Gastrocnemius medialis (tissue), 4 donors: Measurements from ENCODE around the gene KHSRP. TPM values are rescaled to one million over a fixed set of nuclear protein-coding genes. Genes with fewer than 3 reads are reported as not detected.

Experiments used
- ATAC-seq, 2 donors: fragments of 150-250 bp; one replicate each; pipeline ENCODE4 v1.9.1; 2016
- DNase-seq, 2 donors: peaks; one replicate each; pipeline ENCODE4 v3.0.0-alpha.2; 2019
- H3K27ac ChIP-seq, 4 donors: fragments of 200-600 bp; sonication (generic); 1 replicate in 1 of 4; 2 replicates in 3 of 4; pipeline ENCODE4 v1.5.1; 2016 to 2018; ENCODE audit warnings: mild to moderate bottlenecking in 2 of 4, moderate library complexity in 1 of 4
- H3K27me3 ChIP-seq, 3 donors: fragments of 200-600 bp; sonication (generic) in 2 of 3; 1 replicate in 1 of 3; 2 replicates in 2 of 3; pipeline versions ENCODE4 v1.5.1 to v1.6.0; 2016 to 2019; ENCODE audit warnings: mild to moderate bottlenecking in 1 of 3, moderate library complexity in 1 of 3
- H3K36me3 ChIP-seq, 2 donors: fragments of 200-600 bp; sonication (generic) in 1 of 2; one replicate each; pipeline ENCODE4 v1.5.1; 2017 to 2018
- H3K4me1 ChIP-seq, 2 donors: fragments of 200-600 bp; sonication (generic) in 1 of 2; one replicate each; pipeline ENCODE4 v1.5.1; 2016 to 2017; ENCODE audit warnings: mild to moderate bottlenecking in 2 of 2
- H3K4me3 ChIP-seq, 4 donors: fragments of 200-600 bp; sonication (generic) in 3 of 4; 1 replicate in 1 of 4; 2 replicates in 3 of 4; pipeline ENCODE4 v1.5.1; 2016 to 2019; ENCODE audit warnings: mild to moderate bottlenecking in 2 of 4
- H3K9me3 ChIP-seq, 3 donors: fragments of 200-600 bp; sonication (generic) in 2 of 3; 1 replicate in 1 of 3; 2 replicates in 2 of 3; pipeline ENCODE4 v1.5.1; 2016 to 2019
- CTCF ChIP-seq, 5 experiments: fragments of 450-650 bp in 3 of 5; fragments of 200-600 bp in 2 of 5; sonication (generic) in 2 of 5; IDR thresholded peaks in 4 of 5; conservative IDR thresholded peaks in 1 of 5; 1 replicate in 4 of 5; 2 replicates in 1 of 5; pipeline ENCODE4 v1.5.1; 2016 to 2019; ENCODE audit warnings: antibody characterized with exemption in 5 of 5, mild to moderate bottlenecking in 3 of 5, moderate library complexity in 3 of 5
- POLR2A ChIP-seq, 2 donors: fragments of 450-650 bp; IDR thresholded peaks; one replicate each; pipeline ENCODE4 v1.6.1; 2017; ENCODE audit warnings: antibody characterized with exemption in 2 of 2, mild to moderate bottlenecking in 2 of 2, moderate library complexity in 2 of 2
- in situ Hi-C, 4 donors: fragments of 200-750 bp; cut with MboI; loops; one replicate each; pipeline versions ENCODE4 v1.15.0 to v1.8.0; 2017; ENCODE audit warnings: low sequenced_read_pairs in 4 of 4
- intact Hi-C: fragments of 100-400 bp; cut with DNase I; formaldehyde crosslinking; loops from one replicate; pipeline ENCODE4 v1.15.1; 2023; ENCODE audit warnings: low total_unique reads
- total RNA-seq, 4 donors: library from RNA; depleted of rRNA; stranded (reverse); fragments of >200 nt; gene quantifications; one replicate each; pipeline versions ENCODE4 v1.1.0 to v1.2.3, GENCODE V29; 2016

Gene KHSRP
- total RNA-seq, 4 donors from 2014 or later = 49.1 to 124 (median 85.6) TPM

DNA sequence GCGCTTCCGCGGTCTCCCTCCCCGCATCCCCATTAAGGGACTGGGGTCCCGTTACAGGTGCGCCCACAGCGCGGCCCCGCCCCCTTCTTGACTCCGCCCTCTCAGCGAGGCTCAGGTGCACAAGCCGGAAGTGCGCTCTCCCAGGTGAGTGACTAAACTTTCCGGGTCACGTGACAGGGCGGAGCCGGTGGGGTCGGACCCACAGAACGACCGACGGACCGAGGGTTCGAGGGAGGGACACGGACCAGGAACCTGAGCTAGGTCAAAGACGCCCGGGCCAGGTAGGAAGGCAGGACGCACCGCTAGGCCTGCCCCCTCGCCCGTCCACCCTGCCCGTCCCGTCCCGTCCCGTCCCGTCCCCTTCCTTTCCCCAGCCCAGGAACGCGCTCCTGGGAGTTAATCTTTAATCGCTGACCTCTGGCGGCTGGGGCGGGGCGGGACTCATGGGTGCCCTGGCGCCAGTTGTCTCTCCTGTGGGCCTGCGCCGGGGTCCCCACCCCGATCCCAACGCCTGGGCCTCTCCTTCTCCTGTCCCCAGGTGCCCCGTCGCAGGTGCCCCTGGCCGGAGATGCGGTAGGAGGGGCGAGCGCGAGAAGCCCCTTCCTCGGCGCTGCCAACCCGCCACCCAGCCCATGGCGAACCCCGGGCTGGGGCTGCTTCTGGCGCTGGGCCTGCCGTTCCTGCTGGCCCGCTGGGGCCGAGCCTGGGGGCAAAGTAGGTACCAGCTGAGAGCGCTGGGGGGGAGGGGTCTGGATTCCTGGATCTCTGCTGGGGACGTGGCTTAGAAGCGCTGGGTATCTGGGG is 39.7 kb upstream of the KHSRP start, which contains the start of gene CRB3:
TSS of gene CRB3 (plus strand) at position 202 of the 804 bp plus-strand sequence. CDS start at position 633, 431 bp downstream.
- DNase-seq (no peak), ATAC-seq (no peak)
- in situ Hi-C loops = no loop called here
- Histone ChIP-seq H3K4me1 (peaks cover 0 to 4% of the 10 kb centered on the region in 2 donors), H3K27ac (no peak within 1 kb of the TSS), H3K4me3 (no peak within 1 kb of the TSS), H3K9me3 (no peaks in the 10 kb centered on the region), H3K36me3 (no peaks in the 10 kb centered on the region), H3K27me3 (peaks cover 22 to 27% (median 23%) of the 10 kb centered on the region in 3 donors)
- intact Hi-C loops = no loop called here
- TF ChIP-seq CTCF (IDR thresholded peaks at IDR 0.05 in 4 of 5, conservative IDR thresholded peaks at IDR 0.05 in 1 of 5) = no peak
- TF ChIP-seq POLR2A (IDR thresholded peaks at IDR 0.05) = no peak

GRCh38 chr19:6460099-6460884 is 35.7 kb upstream of the KHSRP start:
- in situ Hi-C loops = no loop called here
- H3K9me3 ChIP-seq = no peaks in the 10 kb centered on the region
- intact Hi-C loops = loop anchor here (1.0 kb wide), 2 partner anchors 35 to 99 kb away; partner anchors contain the start of gene CLPP
- H3K4me3 ChIP-seq = peak overlapping the region; percentile 64 to 82 (median 71)
- TF ChIP-seq CTCF (IDR thresholded peaks at IDR 0.05 in 4 of 5, conservative IDR thresholded peaks at IDR 0.05 in 1 of 5) = peak in 4 of 5 experiments; percentile 58 to 79 (median 74)
- no peak for TF ChIP-seq POLR2A (IDR thresholded peaks at IDR 0.05)
- H3K4me1 ChIP-seq = peaks cover 5 to 14% of the 10 kb centered on the region in 2 donors
- peaks cover 18 to 23% (median 21%) of the 10 kb centered on the region in 3 donors for H3K27me3 ChIP-seq
- ATAC-seq (peak; percentile 94 to 95), DNase-seq (peak; percentile 90 to 94)
- H3K27ac ChIP-seq = peak overlapping the region; percentile 78 to 81 (median 80)
- peaks cover 0 to 11% of the 10 kb centered on the region in 2 donors for H3K36me3 ChIP-seq

GRCh38 chr19:6459262-6460098 is 34.9 kb upstream of the KHSRP start, which contains the start of gene SLC25A23:
Gene SLC25A23, minus strand, starts transcription at chr19:6459792. Its CDS starts 164 bp downstream, at chr19:6459628.
- Histone ChIP-seq H3K36me3 (peaks cover 0 to 19% of the 10 kb centered on the region in 2 donors), H3K9me3 (no peaks in the 10 kb centered on the region), H3K27me3 (peaks cover 10 to 15% (median 14%) of the 10 kb centered on the region in 3 donors), H3K27ac (peak within 1 kb of the TSS; percentile 78 to 81 (median 80)), H3K4me1 (peaks cover 5 to 14% of the 10 kb centered on the region in 2 donors), H3K4me3 (peak within 1 kb of the TSS; percentile 64 to 82 (median 71))
- TF ChIP-seq POLR2A (IDR thresholded peaks at IDR 0.05) (peak; percentile 21 to 28), CTCF (IDR thresholded peaks at IDR 0.05 in 4 of 5, conservative IDR thresholded peaks at IDR 0.05 in 1 of 5) (no peak)
- DNase-seq = peak in 1 of 2 donors; percentile 37
- peak; percentile 56 to 73 for ATAC-seq
- intact Hi-C loops = loop anchor here (1.0 to 10.0 kb wide), 4 partner anchors 34 to 275 kb away; partner anchors contain the start of genes CLPP, GPR108, TNFSF9 and TRIP10
- in situ Hi-C loops = no loop called here
